Measurements from ENCODE around the gene FGF16. TPM values are rescaled to one million over a fixed set of nuclear protein-coding genes. Genes with fewer than 3 reads are reported as not detected.

Gene FGF16
- 2.2 and 3.6 TPM in 2 replicates for total RNA-seq

GRCh38 chrX:77446908-77447652 lies at the start of gene FGF16:
Gene FGF16 (plus strand): TSS chrX:77447389. CDS start chrX:77447675, 286 bp downstream.

Measured in aortic smooth muscle cell (primary cell).